ENCODE data around the gene UCP3. TPM values are rescaled to one million over a fixed set of nuclear protein-coding genes. Genes with fewer than 3 reads are reported as not detected.
A peak's percentile ranks its signal among the peaks of the same experiment; 100 is the strongest.

UCP3 gene
- total RNA-seq, 1 donor from 2014 or later = 3.1 TPM

DNA sequence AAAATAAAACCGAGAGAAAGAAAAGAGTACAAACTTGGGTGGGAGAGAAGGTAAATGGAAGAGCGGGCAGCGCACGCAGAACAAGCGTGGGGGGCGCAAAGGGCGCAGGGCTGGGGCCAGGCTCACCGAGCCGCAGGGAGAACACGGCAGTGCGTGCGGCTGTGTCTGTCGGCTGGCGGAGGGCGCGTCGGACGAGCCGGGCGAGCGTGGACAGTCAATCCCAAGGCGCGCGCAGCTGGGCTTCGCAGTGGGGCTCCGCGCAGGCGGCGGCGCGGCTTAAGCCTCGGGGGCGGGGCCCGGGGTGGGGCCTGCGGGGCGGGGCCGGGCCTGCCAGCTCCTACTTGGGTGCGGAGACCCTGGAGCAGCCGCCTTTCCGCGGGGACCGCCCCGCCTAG lies 26.3 kb downstream of the UCP3 start, which contains the start of gene UCP2:
TSS of gene UCP2 (minus strand) at position 249 of the 395 bp plus-strand sequence. CDS start 4,465 bp downstream, outside the sequence.
- no peak for TF ChIP-seq CTCF (IDR thresholded peaks at IDR 0.05)
- Histone ChIP-seq H3K27me3 (ENCODE audit: low read depth) (no peaks in the 10 kb centered on the region), H3K4me3 (peak within 1 kb of the TSS; percentile 78), H3K36me3 (peaks cover 22% of the 10 kb centered on the region), H3K27ac (peak within 1 kb of the TSS; percentile 93), H3K4me1 (peaks cover 53% of the 10 kb centered on the region), H3K9me3 (no peaks in the 10 kb centered on the region)
- intact Hi-C loops (cut with DNase I) = no loop called here
- ATAC-seq = peak; percentile 94
- peak; percentile 94 for DNase-seq

GRCh38 chr11:73981051-73981805 lies 27.7 kb downstream of the UCP3 start:
- DNase-seq (no peak), ATAC-seq (no peak)
- peaks cover 36% of the 10 kb centered on the region for H3K36me3 ChIP-seq
- peaks cover 54% of the 10 kb centered on the region for H3K4me1 ChIP-seq
- peak overlapping the region; percentile 93 for H3K27ac ChIP-seq
- peak overlapping the region; percentile 78 for H3K4me3 ChIP-seq
- no peaks in the 10 kb centered on the region for H3K9me3 ChIP-seq
- H3K27me3 ChIP-seq (ENCODE audit: low read depth) = no peaks in the 10 kb centered on the region
- no peak for TF ChIP-seq CTCF (IDR thresholded peaks at IDR 0.05)
- intact Hi-C loops (cut with DNase I) = no loop called here

GRCh38 chr11:73980001-73980961 lies 28.6 kb downstream of the UCP3 start:
- Histone ChIP-seq H3K4me1 (peaks cover 54% of the 10 kb centered on the region), H3K27me3 (ENCODE audit: low read depth) (no peaks in the 10 kb centered on the region), H3K4me3 (peak overlapping the region; percentile 78), H3K27ac (peak overlapping the region; percentile 93), H3K9me3 (no peaks in the 10 kb centered on the region), H3K36me3 (peaks cover 45% of the 10 kb centered on the region)
- intact Hi-C loops (cut with DNase I) = no loop called here
- ATAC-seq (peak in 1 of 2 donors; percentile 29), DNase-seq (peak; percentile 77)
- TF ChIP-seq CTCF (IDR thresholded peaks at IDR 0.05) = no peak

GRCh38 chr11:73978576-73979086 lies 30.3 kb downstream of the UCP3 start:
- no peak for TF ChIP-seq CTCF (IDR thresholded peaks at IDR 0.05)
- Histone ChIP-seq H3K4me3 (no peak overlapping the region), H3K36me3 (peaks cover 56% of the 10 kb centered on the region), H3K9me3 (no peaks in the 10 kb centered on the region), H3K27me3 (ENCODE audit: low read depth) (no peaks in the 10 kb centered on the region), H3K4me1 (peaks cover 60% of the 10 kb centered on the region), H3K27ac (peak overlapping the region; percentile 93)
- DNase-seq = no peak
- no peak for ATAC-seq
- intact Hi-C loops (cut with DNase I) = no loop called here

DNA sequence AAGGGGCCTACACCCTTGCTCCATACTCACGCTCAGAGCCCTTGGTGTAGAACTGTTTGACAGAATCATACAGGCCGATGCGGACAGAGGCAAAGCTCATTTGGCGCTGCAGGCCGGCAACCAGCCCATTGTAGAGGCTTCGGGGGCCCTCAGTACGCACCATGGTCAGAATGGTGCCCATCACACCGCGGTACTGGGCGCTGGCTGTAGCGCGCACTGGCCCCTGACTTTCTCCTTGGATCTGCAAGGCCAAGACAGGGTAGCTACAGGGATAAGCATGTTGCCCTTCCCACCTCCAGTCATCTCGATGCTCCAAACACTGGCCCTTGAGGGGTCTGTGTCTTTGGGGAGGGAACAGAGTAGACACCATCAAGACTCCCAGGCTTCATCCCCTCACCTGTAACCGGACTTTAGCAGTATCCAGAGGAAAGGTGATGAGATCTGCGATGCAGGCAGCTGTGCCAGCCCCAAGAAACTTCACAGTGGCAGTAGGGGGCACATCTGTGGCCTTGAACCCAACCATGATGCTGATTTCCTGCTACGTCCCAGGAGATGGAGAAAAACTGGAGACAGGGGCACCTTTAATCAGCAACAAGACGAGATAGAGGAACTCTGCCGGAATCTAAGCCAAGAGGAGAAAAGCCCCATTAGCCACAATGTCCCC lies 30.9 kb downstream of the UCP3 start:
- ATAC-seq (no peak), DNase-seq (no peak)
- intact Hi-C loops (cut with DNase I) = no loop called here
- Histone ChIP-seq H3K4me3 (no peak overlapping the region), H3K9me3 (no peaks in the 10 kb centered on the region), H3K27ac (peak overlapping the region; percentile 93), H3K4me1 (peaks cover 61% of the 10 kb centered on the region), H3K27me3 (ENCODE audit: low read depth) (no peaks in the 10 kb centered on the region), H3K36me3 (peaks cover 56% of the 10 kb centered on the region)
- TF ChIP-seq CTCF (IDR thresholded peaks at IDR 0.05) = no peak
